ENCODE results near the gene GLS. TPM values are rescaled to one million over a fixed set of nuclear protein-coding genes. Genes with fewer than 3 reads are reported as not detected.

GLS gene
- total and polyA plus RNA-seq, 9 of the 15 experiments (the other 6 are each of a cell fraction or from before 2014, with no cell fraction given): 13.7 to 77.5 (median 48.2) TPM

DNA sequence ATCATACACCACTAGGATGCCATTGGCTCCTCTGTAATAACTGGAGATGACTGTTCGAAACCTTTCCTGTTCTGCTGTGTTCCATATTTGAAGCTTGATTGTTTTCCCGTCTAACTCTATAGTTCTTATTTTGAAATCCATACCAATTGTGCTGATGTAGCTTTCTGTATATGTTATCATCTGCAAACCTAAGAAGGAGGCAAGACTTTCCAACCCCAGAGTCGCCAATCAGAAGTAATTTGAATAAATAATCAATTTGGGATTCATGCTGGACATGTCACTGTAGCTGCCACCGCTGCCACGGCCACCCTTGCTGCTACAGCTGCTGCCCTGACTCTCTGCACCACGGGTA lies 112.6 kb downstream of the GLS start:
- ChIA-PET CTCF (ENCODE audit: low intra/inter-chr PET ratio) (no interaction called here), POLR2A (no interaction called here)
- no peak overlapping the region for H3K27ac ChIP-seq (ENCODE audit: extremely low read depth, low read depth, low read length)
- FAIRE-seq (no peak), ATAC-seq (no peak), DNase-seq (ENCODE audit: extremely low read depth in 1 of 4, low spot score in 3 of 4) (no peak)
- intact Hi-C loops (cut with micrococcal nuclease): no loop called here
- H3K9ac ChIP-seq (ENCODE audit: insufficient read depth in 1 of 2, low read depth in 2 of 2, low read length in 2 of 2): no peak overlapping the region
- no peaks in the 10 kb centered on the region for H3K9me3 ChIP-seq (replicated peaks; ENCODE audit: control insufficient read depth, insufficient read depth, low read depth, low read length)
- H3K79me2 ChIP-seq (ENCODE audit: control insufficient read depth, insufficient read depth, low read length): no peaks in the 10 kb centered on the region
- H3K36me3 ChIP-seq (ENCODE audit: control insufficient read depth, insufficient read depth, low read length): peaks cover 89% of the 10 kb centered on the region
- 96% methylated on average over 6 of the region's 6 CpGs for WGBS (ENCODE audit: insufficient coverage, low coverage, missing lambda C conversion rate)
- H3K4me3 ChIP-seq: no peak overlapping the region
- TF ChIP-seq ZNF316 (IDR thresholded peaks at IDR 0.05) (peak; percentile 14; the same call in 1 of the 2 replicates), MTA1 (IDR thresholded peaks at IDR 0.05; ENCODE audit: borderline replicate concordance) (no peak), SP2 (IDR thresholded peaks at IDR 0.05; ENCODE audit: extremely low read depth, low read depth, low read length, poor library complexity, severe bottlenecking) (no peak), PTTG1 (tag; IDR thresholded peaks at IDR 0.05; ENCODE audit: low read depth) (no peak)
- TF ChIP-seq, protein P1, sequence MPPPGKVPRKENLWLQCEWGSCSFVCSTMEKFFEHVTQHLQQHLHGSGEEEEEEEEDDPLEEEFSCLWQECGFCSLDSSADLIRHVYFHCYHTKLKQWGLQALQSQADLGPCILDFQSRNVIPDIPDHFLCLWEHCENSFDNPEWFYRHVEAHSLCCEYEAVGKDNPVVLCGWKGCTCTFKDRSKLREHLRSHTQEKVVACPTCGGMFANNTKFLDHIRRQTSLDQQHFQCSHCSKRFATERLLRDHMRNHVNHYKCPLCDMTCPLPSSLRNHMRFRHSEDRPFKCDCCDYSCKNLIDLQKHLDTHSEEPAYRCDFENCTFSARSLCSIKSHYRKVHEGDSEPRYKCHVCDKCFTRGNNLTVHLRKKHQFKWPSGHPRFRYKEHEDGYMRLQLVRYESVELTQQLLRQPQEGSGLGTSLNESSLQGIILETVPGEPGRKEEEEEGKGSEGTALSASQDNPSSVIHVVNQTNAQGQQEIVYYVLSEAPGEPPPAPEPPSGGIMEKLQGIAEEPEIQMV (tag; conservative IDR thresholded peaks at IDR 0.05; ENCODE audit: low read depth): no peak
- H2AFZ ChIP-seq (ENCODE audit: low read depth, low read length): no peak overlapping the region
- in situ Hi-C loops (cut with MboI): no loop called here
- no peaks in the 10 kb centered on the region for H3K27me3 ChIP-seq (ENCODE audit: control insufficient read depth in 2 of 2, insufficient read depth in 2 of 2, low read length in 2 of 2)
- BruUV-seq (replicated peaks): no TSS peak
- H4K20me1 ChIP-seq (replicated peaks; ENCODE audit: control insufficient read depth, insufficient read depth, low read length): no peaks in the 10 kb centered on the region
- no peak overlapping the region for H3K4me2 ChIP-seq (ENCODE audit: insufficient read depth, low read length)
- no peaks in the 10 kb centered on the region for H3K9me1 ChIP-seq (ENCODE audit: control insufficient read depth, insufficient read depth, low read length)
- H3K4me1 ChIP-seq (replicated peaks in 1 of 2; ENCODE audit: control insufficient read depth in 2 of 2, insufficient read depth in 2 of 2, low read length in 2 of 2): no peaks in the 10 kb centered on the region

DNA sequence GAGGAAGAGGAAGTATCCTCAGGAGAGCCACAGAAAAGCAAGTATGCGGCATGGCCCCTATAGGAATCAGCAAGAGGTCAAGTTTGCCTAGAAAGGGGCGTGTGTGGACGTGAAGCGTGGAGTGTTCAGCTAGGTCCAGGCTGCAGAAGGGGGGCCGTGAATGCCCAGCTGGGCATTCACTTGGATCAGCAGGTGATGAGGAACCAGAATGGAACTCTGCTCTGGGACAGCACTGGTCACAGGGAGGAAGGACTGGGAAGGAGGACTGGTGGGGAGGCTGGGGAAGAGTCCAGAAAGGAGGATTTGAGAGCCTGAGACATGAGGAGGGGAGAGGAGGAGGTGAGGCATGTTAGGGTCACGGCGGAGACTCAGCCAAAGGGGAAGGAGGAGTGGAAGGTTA lies 113.5 kb downstream of the GLS start:
- ATAC-seq (no peak), FAIRE-seq (no peak), DNase-seq (ENCODE audit: extremely low read depth in 1 of 4, low spot score in 3 of 4) (no peak)
- Histone ChIP-seq H3K27me3 (ENCODE audit: control insufficient read depth in 2 of 2, insufficient read depth in 2 of 2, low read length in 2 of 2) (no peaks in the 10 kb centered on the region), H3K9ac (ENCODE audit: insufficient read depth in 1 of 2, low read depth in 2 of 2, low read length in 2 of 2) (no peak overlapping the region), H3K4me3 (no peak overlapping the region), H3K9me1 (ENCODE audit: control insufficient read depth, insufficient read depth, low read length) (no peaks in the 10 kb centered on the region), H3K4me1 (replicated peaks in 1 of 2; ENCODE audit: control insufficient read depth in 2 of 2, insufficient read depth in 2 of 2, low read length in 2 of 2) (no peaks in the 10 kb centered on the region), H3K36me3 (ENCODE audit: control insufficient read depth, insufficient read depth, low read length) (peaks cover 87% of the 10 kb centered on the region), H3K27ac (ENCODE audit: extremely low read depth, low read depth, low read length) (no peak overlapping the region), H2AFZ (ENCODE audit: low read depth, low read length) (no peak overlapping the region), H4K20me1 (replicated peaks; ENCODE audit: control insufficient read depth, insufficient read depth, low read length) (no peaks in the 10 kb centered on the region), H3K79me2 (ENCODE audit: control insufficient read depth, insufficient read depth, low read length) (no peaks in the 10 kb centered on the region), H3K9me3 (replicated peaks; ENCODE audit: control insufficient read depth, insufficient read depth, low read depth, low read length) (no peaks in the 10 kb centered on the region), H3K4me2 (ENCODE audit: insufficient read depth, low read length) (no peak overlapping the region)
- ChIA-PET POLR2A (no interaction called here), CTCF (ENCODE audit: low intra/inter-chr PET ratio) (no interaction called here)
- no TSS peak for BruUV-seq (replicated peaks)
- no CpG with 5 or more reads among the region's 7 CpGs for WGBS (ENCODE audit: insufficient coverage, low coverage, missing lambda C conversion rate)
- in situ Hi-C loops (cut with MboI): no loop called here
- TF ChIP-seq EWSR1 (IDR thresholded peaks at IDR 0.05; ENCODE audit: borderline replicate concordance, low read depth, partially characterized antibody) (no peak), MEIS2 (IDR thresholded peaks at IDR 0.05; ENCODE audit: partially characterized antibody) (no peak), RB1 (IDR thresholded peaks at IDR 0.05; ENCODE audit: low read depth) (no peak), RUNX1 (IDR thresholded peaks at IDR 0.05; ENCODE audit: low read depth) (no peak), SAFB2 (IDR thresholded peaks at IDR 0.05; ENCODE audit: borderline replicate concordance, low read depth, low read length, severe bottlenecking) (no peak), ZNF239 (CRISPR knock-in tag; IDR thresholded peaks at IDR 0.05) (no peak), CBFA2T3 (IDR thresholded peaks at IDR 0.05) (no peak), CBFB (CRISPR knock-in tag; IDR thresholded peaks at IDR 0.05) (no peak)
- TF ChIP-seq, protein P2, sequence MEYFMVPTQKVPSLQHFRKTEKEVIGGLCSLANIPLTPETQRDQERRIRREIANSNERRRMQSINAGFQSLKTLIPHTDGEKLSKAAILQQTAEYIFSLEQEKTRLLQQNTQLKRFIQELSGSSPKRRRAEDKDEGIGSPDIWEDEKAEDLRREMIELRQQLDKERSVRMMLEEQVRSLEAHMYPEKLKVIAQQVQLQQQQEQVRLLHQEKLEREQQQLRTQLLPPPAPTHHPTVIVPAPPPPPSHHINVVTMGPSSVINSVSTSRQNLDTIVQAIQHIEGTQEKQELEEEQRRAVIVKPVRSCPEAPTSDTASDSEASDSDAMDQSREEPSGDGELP (CRISPR knock-in tag; IDR thresholded peaks at IDR 0.05; ENCODE audit: borderline replicate concordance): no peak
- intact Hi-C loops (cut with micrococcal nuclease): no loop called here

All from K562 (cell line).